Endothelial cell of umbilical vein (primary cell): ENCODE results near the gene TENT5C.

Source experiments
- EZH2 ChIP-seq: IDR thresholded peaks from 2 replicates; pipeline ENCODE4 v1.6.1; 2012; ENCODE audit warnings: borderline replicate concordance, low read depth, mild to moderate bottlenecking, moderate library complexity, low read length, inconsistent platforms; ENCODE audit not compliant: severe bottlenecking
- FOS ChIP-seq: IDR thresholded peaks from 2 replicates; pipeline ENCODE4 v1.6.1; 2011; ENCODE audit warnings: mild to moderate bottlenecking, low read length, moderate library complexity, borderline replicate concordance; ENCODE audit not compliant: insufficient read depth
- GATA2 ChIP-seq: IDR thresholded peaks from 2 replicates; pipeline ENCODE4 v1.7.0; 2011; ENCODE audit warnings: low read depth, mild to moderate bottlenecking, moderate library complexity, mixed read lengths, low read length; ENCODE audit not compliant: insufficient read length, insufficient read depth
- POLR2A ChIP-seq: IDR thresholded peaks from 2 replicates; pipeline ENCODE4 v1.6.1; 2012; ENCODE audit warnings: low read depth, mild to moderate bottlenecking, control low read depth, low read length
- POLR2AphosphoS5 ChIP-seq: IDR thresholded peaks from 2 replicates; pipeline ENCODE4 v1.6.1; 2012; ENCODE audit warnings: low read depth, mild to moderate bottlenecking, control low read depth, low read length, moderate library complexity; ENCODE audit not compliant: insufficient read depth
- TF ChIP-seq, protein P1 (sequence below), 2 donors: IDR thresholded peaks; 1 replicate in 1 of 2; 2 replicates in 1 of 2; pipeline ENCODE4 v1.5.1; 2011; ENCODE audit warnings: low read length in 2 of 2, mild to moderate bottlenecking in 2 of 2, moderate library complexity in 2 of 2, control low read depth in 1 of 2, inconsistent platforms in 1 of 2, low read depth in 1 of 2; ENCODE audit not compliant: insufficient read depth in 1 of 2; ENCODE audit errors: extremely low read depth in 1 of 2

DNA sequence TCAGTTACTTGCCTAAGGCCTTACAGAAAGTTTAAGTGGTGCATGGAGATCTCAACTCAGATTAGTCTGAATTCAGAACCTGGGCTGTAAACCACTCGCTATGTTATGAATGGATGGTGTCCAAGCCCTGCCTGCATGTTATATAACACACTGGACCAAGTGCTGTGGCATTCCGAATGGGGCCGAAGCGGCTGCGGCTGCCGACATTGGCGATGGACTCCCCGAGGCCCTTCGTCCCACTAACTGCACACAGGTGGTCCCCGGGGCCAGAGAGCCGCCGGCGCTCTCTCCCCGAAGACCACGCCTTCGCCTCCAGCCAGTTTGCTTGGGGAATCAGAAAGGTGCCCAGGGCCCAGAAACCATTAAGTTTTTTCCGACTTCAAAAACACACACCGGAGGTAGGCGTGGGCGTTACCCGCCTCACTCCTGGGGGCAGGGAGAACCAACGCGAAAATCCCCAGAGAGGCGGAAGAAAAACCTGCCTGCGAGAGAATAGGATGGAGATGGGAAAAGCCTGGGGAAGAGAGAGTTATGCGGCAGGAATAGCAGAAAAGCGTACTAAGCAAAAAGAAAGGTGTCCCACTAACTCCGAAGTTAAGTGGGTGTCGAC, 579 bp upstream of the TENT5C start:
- TF ChIP-seq, protein P1, sequence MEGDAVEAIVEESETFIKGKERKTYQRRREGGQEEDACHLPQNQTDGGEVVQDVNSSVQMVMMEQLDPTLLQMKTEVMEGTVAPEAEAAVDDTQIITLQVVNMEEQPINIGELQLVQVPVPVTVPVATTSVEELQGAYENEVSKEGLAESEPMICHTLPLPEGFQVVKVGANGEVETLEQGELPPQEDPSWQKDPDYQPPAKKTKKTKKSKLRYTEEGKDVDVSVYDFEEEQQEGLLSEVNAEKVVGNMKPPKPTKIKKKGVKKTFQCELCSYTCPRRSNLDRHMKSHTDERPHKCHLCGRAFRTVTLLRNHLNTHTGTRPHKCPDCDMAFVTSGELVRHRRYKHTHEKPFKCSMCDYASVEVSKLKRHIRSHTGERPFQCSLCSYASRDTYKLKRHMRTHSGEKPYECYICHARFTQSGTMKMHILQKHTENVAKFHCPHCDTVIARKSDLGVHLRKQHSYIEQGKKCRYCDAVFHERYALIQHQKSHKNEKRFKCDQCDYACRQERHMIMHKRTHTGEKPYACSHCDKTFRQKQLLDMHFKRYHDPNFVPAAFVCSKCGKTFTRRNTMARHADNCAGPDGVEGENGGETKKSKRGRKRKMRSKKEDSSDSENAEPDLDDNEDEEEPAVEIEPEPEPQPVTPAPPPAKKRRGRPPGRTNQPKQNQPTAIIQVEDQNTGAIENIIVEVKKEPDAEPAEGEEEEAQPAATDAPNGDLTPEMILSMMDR (IDR thresholded peaks at IDR 0.05; ENCODE audit: extremely low read depth in 1 of 2, insufficient read depth in 1 of 2, low read depth in 1 of 2, low read length in 2 of 2): no peak
- TF ChIP-seq EZH2: no peak
- no peak for TF ChIP-seq GATA2
- no peak for TF ChIP-seq POLR2AphosphoS5
- TF ChIP-seq FOS: no peak
- peak; percentile 22 for TF ChIP-seq POLR2A
